ENCODE measurements around the gene CACUL1.

The CACUL1 gene

GRCh38 chr10:118628397-118628796, 126.4 kb downstream of the CACUL1 start:
- Mint-ChIP-seq H3K36me3 (ENCODE audit: insufficient read depth) (no peaks in the 10 kb centered on the region), H3K27me3 (peaks cover 72% of the 10 kb centered on the region)
- no peak for ATAC-seq (replicated peaks; ENCODE audit: extremely low read depth, poor library complexity, severe bottlenecking)

DNA sequence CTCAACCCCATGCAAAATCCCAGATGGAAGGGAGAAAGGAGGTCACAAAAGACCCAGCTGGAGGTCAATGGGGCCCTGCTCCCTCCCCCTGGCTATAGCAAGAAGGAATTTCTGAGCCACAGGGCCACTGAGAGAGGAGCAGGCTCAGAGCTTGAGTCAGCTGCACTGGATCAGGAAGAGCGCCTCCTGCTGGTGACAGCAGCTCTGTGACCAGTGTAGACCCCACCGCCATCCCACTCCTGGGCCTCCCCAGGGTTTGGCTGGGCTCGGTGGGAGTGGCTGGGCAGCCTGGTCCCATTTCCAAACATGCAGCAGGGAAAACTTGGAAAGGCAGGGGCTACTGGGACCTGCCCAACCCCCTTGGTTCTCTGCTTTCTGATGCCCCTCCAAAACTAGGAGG, 127.8 kb downstream of the CACUL1 start:
- Mint-ChIP-seq H3K4me1 (no peaks in the 10 kb centered on the region), H3K27me3 (peaks cover 66% of the 10 kb centered on the region), H3K36me3 (ENCODE audit: insufficient read depth) (no peaks in the 10 kb centered on the region), H3K4me3 (no peak overlapping the region), H3K27ac (ENCODE audit: low read depth) (no peak overlapping the region), H3K9me3 (no peaks in the 10 kb centered on the region)
- DNase-seq (ENCODE audit: low spot score in 2 of 2): no peak
- ATAC-seq (replicated peaks; ENCODE audit: extremely low read depth, poor library complexity, severe bottlenecking): no peak

More at GRCh38 chr10:118628397-118628796, 126.4 kb downstream of the CACUL1 start:
- H3K9me3 Mint-ChIP-seq: no peaks in the 10 kb centered on the region
- no peak overlapping the region for H3K27ac Mint-ChIP-seq (ENCODE audit: low read depth)
- H3K4me3 Mint-ChIP-seq: no peak overlapping the region
- no peak for DNase-seq (ENCODE audit: low spot score in 2 of 2)
- H3K4me1 Mint-ChIP-seq: no peaks in the 10 kb centered on the region
